Rectal smooth muscle tissue (tissue), 1 donor: ENCODE data around the gene PBXIP1.

ENCODE experiments used
- H3K27ac ChIP-seq: one replicate; pipeline ENCODE4 v1.7.0; 2013; ENCODE audit warnings: low read depth, low read length, inconsistent platforms
- H3K27me3 ChIP-seq: one replicate; pipeline ENCODE4 v1.7.0; 2013; ENCODE audit warnings: low read length; ENCODE audit not compliant: control insufficient read depth, insufficient read depth
- H3K36me3 ChIP-seq: one replicate; pipeline ENCODE4 v1.7.0; 2013; ENCODE audit warnings: low read length; ENCODE audit not compliant: control insufficient read depth, insufficient read depth
- H3K4me1 ChIP-seq: one replicate; pipeline ENCODE4 v1.7.0; 2013; ENCODE audit warnings: low read length; ENCODE audit not compliant: control insufficient read depth, insufficient read depth
- H3K4me3 ChIP-seq: one replicate; pipeline ENCODE4 v1.7.0; 2013; ENCODE audit warnings: low read length
- H3K9ac ChIP-seq: one replicate; pipeline ENCODE4 v1.7.0; 2013; ENCODE audit warnings: low read length

Gene PBXIP1

GRCh38 chr1:154896771-154897286, 59.1 kb downstream of the PBXIP1 start:
- Histone ChIP-seq H3K36me3 (no peaks in the 10 kb centered on the region), H3K27ac (no peak overlapping the region), H3K4me1 (no peaks in the 10 kb centered on the region), H3K27me3 (no peaks in the 10 kb centered on the region), H3K9ac (no peak overlapping the region), H3K4me3 (no peak overlapping the region)

GRCh38 chr1:154895798-154896197, 60.1 kb downstream of the PBXIP1 start:
- Histone ChIP-seq H3K27ac (no peak overlapping the region), H3K4me1 (no peaks in the 10 kb centered on the region), H3K4me3 (no peak overlapping the region), H3K36me3 (no peaks in the 10 kb centered on the region), H3K27me3 (no peaks in the 10 kb centered on the region), H3K9ac (no peak overlapping the region)
